Measurements from ENCODE around the gene MCOLN1.
A peak's percentile ranks its signal among the peaks of the same experiment; 100 is the strongest.

MCOLN1 gene

GRCh38 chr19:7505682-7506384 lies 16.6 kb upstream of the MCOLN1 start:
- no peak overlapping the region for H3K4me2 ChIP-seq (ENCODE audit: low read length)
- no peak overlapping the region for H3K9ac ChIP-seq
- H3K79me2 ChIP-seq = no peaks in the 10 kb centered on the region
- no peaks in the 10 kb centered on the region for H3K9me3 ChIP-seq (ENCODE audit: control insufficient read depth, low read length)
- H3K27me3 ChIP-seq (ENCODE audit: control insufficient read depth, insufficient read depth, low read length) = no peaks in the 10 kb centered on the region
- peaks cover 4% of the 10 kb centered on the region for H3K4me1 ChIP-seq
- peak overlapping the region; percentile 53 for H2AFZ ChIP-seq
- H3K36me3 ChIP-seq (ENCODE audit: control insufficient read depth, insufficient read depth, low read length) = no peaks in the 10 kb centered on the region
- no peak for TF ChIP-seq CTCF (IDR thresholded peaks at IDR 0.05)
- no peak overlapping the region for H3K4me3 ChIP-seq (ENCODE audit: low read depth, low read length)
- no peak overlapping the region for H3K27ac ChIP-seq

GRCh38 chr19:7506385-7507328 lies 15.8 kb upstream of the MCOLN1 start:
- Histone ChIP-seq H3K4me1 (peaks cover 4% of the 10 kb centered on the region), H3K4me2 (ENCODE audit: low read length) (no peak overlapping the region), H3K27ac (no peak overlapping the region), H3K36me3 (ENCODE audit: control insufficient read depth, insufficient read depth, low read length) (no peaks in the 10 kb centered on the region), H2AFZ (peak overlapping the region; percentile 50), H3K9me3 (ENCODE audit: control insufficient read depth, low read length) (no peaks in the 10 kb centered on the region), H3K9ac (no peak overlapping the region), H3K79me2 (no peaks in the 10 kb centered on the region), H3K27me3 (ENCODE audit: control insufficient read depth, insufficient read depth, low read length) (no peaks in the 10 kb centered on the region), H3K4me3 (ENCODE audit: low read depth, low read length) (no peak overlapping the region)
- no peak for TF ChIP-seq CTCF (IDR thresholded peaks at IDR 0.05)

DNA sequence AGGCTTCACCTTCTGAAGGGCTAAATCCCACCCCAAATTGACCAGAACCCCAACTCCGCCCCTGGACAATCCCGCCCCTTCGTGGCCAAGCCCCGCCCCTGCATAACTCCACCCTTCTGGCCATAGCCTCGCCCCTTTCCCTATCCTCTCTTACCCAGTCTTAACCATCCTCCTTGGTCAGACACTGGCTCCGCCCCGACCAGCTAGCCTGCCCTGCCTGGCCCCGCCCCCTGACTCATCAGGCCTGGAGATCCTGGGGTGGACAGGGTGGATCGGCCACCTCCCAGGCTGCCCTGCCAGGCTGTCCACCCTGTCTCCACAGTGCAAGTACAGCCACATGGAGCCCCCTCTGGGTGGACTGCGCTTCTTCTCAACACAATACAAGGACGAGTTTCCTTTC lies 14.5 kb upstream of the MCOLN1 start:
- Histone ChIP-seq H3K9ac (no peak overlapping the region), H3K27ac (no peak overlapping the region), H3K79me2 (no peaks in the 10 kb centered on the region), H3K27me3 (ENCODE audit: control insufficient read depth, insufficient read depth, low read length) (no peaks in the 10 kb centered on the region), H3K4me2 (ENCODE audit: low read length) (no peak overlapping the region), H3K4me3 (ENCODE audit: low read depth, low read length) (no peak overlapping the region), H3K4me1 (peaks cover 9% of the 10 kb centered on the region), H2AFZ (no peak overlapping the region), H3K36me3 (ENCODE audit: control insufficient read depth, insufficient read depth, low read length) (no peaks in the 10 kb centered on the region), H3K9me3 (ENCODE audit: control insufficient read depth, low read length) (no peaks in the 10 kb centered on the region)
- no peak for TF ChIP-seq CTCF (IDR thresholded peaks at IDR 0.05)

DNA sequence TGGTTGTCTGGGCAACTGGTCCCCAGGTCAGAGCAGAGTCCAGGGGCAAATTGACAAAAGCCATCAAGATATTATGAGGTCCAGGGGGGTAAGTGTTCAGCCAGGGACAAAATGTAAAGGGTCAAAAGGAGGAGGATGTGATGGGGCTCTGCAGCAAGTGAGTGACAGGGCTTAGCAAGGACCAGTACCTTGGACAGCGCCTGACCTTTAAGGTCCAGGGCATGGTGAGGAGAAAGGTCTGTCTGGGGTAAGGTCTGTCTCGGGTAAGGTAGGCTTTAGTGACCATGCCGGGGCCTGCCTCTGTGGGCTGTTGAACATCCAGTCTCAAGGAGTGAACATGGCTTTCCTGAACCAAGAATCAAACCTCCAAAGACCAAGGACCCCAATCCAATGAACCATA lies 12.8 kb upstream of the MCOLN1 start:
- no peak for TF ChIP-seq CTCF (IDR thresholded peaks at IDR 0.05)
- no peaks in the 10 kb centered on the region for H3K36me3 ChIP-seq (ENCODE audit: control insufficient read depth, insufficient read depth, low read length)

More for the DNA sequence above, 12.8 kb upstream of the MCOLN1 start:
- Histone ChIP-seq H3K27me3 (ENCODE audit: control insufficient read depth, insufficient read depth, low read length) (no peaks in the 10 kb centered on the region), H3K9me3 (ENCODE audit: control insufficient read depth, low read length) (no peaks in the 10 kb centered on the region), H3K4me2 (ENCODE audit: low read length) (no peak overlapping the region), H3K79me2 (no peaks in the 10 kb centered on the region), H3K4me3 (ENCODE audit: low read depth, low read length) (no peak overlapping the region), H3K27ac (no peak overlapping the region), H3K9ac (no peak overlapping the region), H2AFZ (no peak overlapping the region), H3K4me1 (peaks cover 10% of the 10 kb centered on the region)

Measured in parathyroid adenoma (tissue), 2 donors.